GM23338 (cell line): ENCODE results near the gene LAMB1. TPM values are rescaled to one million over a fixed set of nuclear protein-coding genes. Genes with fewer than 3 reads are reported as not detected.

Experiments
- ATAC-seq: fragments of 200-7000 bp; cut with Tn5 transposase; 3 replicates; pipeline ENCODE4 v1.9.1; 2020
- DNase-seq: peaks from one replicate; pipeline ENCODE4 v3.0.0-alpha.2; 2015; ENCODE audit warnings: low spot score
- H2AFZ ChIP-seq: fragments of 200-600 bp; sonication (generic); 2 replicates; pipeline ENCODE4 v1.8.0; 2016; ENCODE audit warnings: antibody characterized with exemption, mild to moderate bottlenecking, moderate library complexity
- H3F3A ChIP-seq: fragments of 200-600 bp; sonication (generic); replicated peaks from 2 replicates; pipeline ENCODE4 v1.8.0; 2017; ENCODE audit warnings: antibody characterized with exemption, mixed run types, low read depth
- H3K27ac ChIP-seq: fragments of 200-600 bp; sonication (generic); 2 replicates; pipeline ENCODE4 v1.6.1; 2016; ENCODE audit warnings: low read depth
- H3K27me3 ChIP-seq: fragments of 200-600 bp; sonication (generic); 2 replicates; pipeline ENCODE4 v1.8.0; 2016; ENCODE audit warnings: mild to moderate bottlenecking, mixed run types, moderate library complexity; ENCODE audit not compliant: insufficient read depth
- H3K36me3 ChIP-seq: fragments of 200-600 bp; sonication (generic); 2 replicates; pipeline ENCODE4 v1.8.0; 2016; ENCODE audit warnings: mild to moderate bottlenecking; ENCODE audit not compliant: insufficient read depth
- H3K4me1 ChIP-seq: fragments of 200-600 bp; sonication (generic); 2 replicates; pipeline ENCODE4 v1.8.0; 2016; ENCODE audit warnings: mild to moderate bottlenecking, moderate library complexity; ENCODE audit not compliant: insufficient read depth
- H3K4me2 ChIP-seq: fragments of 200-600 bp; sonication (generic); 2 replicates; pipeline ENCODE4 v1.7.1; 2017; ENCODE audit warnings: mixed run types
- H3K4me3 ChIP-seq: fragments of 200-600 bp; sonication (generic); 2 replicates; pipeline ENCODE4 v1.6.1; 2016; ENCODE audit warnings: mixed run types
- H3K79me2 ChIP-seq: fragments of 200-600 bp; sonication (generic); replicated peaks from 2 replicates; pipeline ENCODE4 v1.8.0; 2017; ENCODE audit warnings: mild to moderate bottlenecking; ENCODE audit not compliant: insufficient read depth
- H3K9me2 ChIP-seq: fragments of 200-600 bp; sonication (generic); 2 replicates; pipeline ENCODE4 v1.8.0; 2017; ENCODE audit not compliant: insufficient read depth
- H4K20me1 ChIP-seq: fragments of 200-600 bp; sonication (generic); replicated peaks from 2 replicates; pipeline ENCODE4 v1.8.0; 2017; ENCODE audit warnings: mild to moderate bottlenecking; ENCODE audit not compliant: insufficient read depth
- H3K27ac Mint-ChIP-seq: 2 replicates; pipeline ENCODE4 v1.8.0; 2020; ENCODE audit warnings: inconsistent platforms, mild to moderate bottlenecking, moderate library complexity, mixed read lengths
- H3K27me3 Mint-ChIP-seq: 3 replicates; pipeline ENCODE4 v1.8.0; 2022; ENCODE audit warnings: low read depth, mild to moderate bottlenecking, moderate library complexity, mixed read lengths, inconsistent platforms; ENCODE audit not compliant: insufficient read depth, poor library complexity
- H3K36me3 Mint-ChIP-seq: 3 replicates; pipeline ENCODE4 v1.8.0; 2021; ENCODE audit warnings: low read depth, mild to moderate bottlenecking, inconsistent platforms, moderate library complexity, mixed read lengths
- H3K4me1 Mint-ChIP-seq: 3 replicates; pipeline ENCODE4 v1.8.0; 2020; ENCODE audit warnings: mild to moderate bottlenecking, inconsistent platforms, mixed read lengths
- H3K4me3 Mint-ChIP-seq: 3 replicates; pipeline ENCODE4 v1.8.0; 2021; ENCODE audit warnings: moderate library complexity, mild to moderate bottlenecking, inconsistent platforms, mixed read lengths
- H3K9me3 Mint-ChIP-seq: 3 replicates; pipeline ENCODE4 v1.8.0; 2020; ENCODE audit warnings: moderate library complexity, mild to moderate bottlenecking, inconsistent platforms, mixed read lengths
- CTCF ChIP-seq, 2 experiments: fragments of 200-600 bp in 1 of 2; sonication (generic) in 1 of 2; conservative IDR thresholded peaks; 2 replicates each; pipeline versions ENCODE4 v1.5.1 to v1.6.1; 2016 to 2017; ENCODE audit warnings: antibody characterized with exemption in 2 of 2, low read depth in 2 of 2, mild to moderate bottlenecking in 2 of 2, moderate library complexity in 1 of 2
- ETS1 ChIP-seq: IDR thresholded peaks from 2 replicates; pipeline ENCODE4 v1.6.1; 2016; ENCODE audit warnings: antibody characterized with exemption
- EZH2 ChIP-seq: fragments of 200-600 bp; sonication (generic); IDR thresholded peaks from one replicate; pipeline ENCODE4 v1.8.0; 2017; ENCODE audit warnings: antibody characterized with exemption, mild to moderate bottlenecking, low read depth; ENCODE audit not compliant: unreplicated experiment
- EZH2phosphoT487 ChIP-seq: fragments of 200-600 bp; sonication (generic); IDR thresholded peaks from one replicate; pipeline ENCODE4 v1.8.1; 2018; ENCODE audit warnings: antibody characterized with exemption; ENCODE audit not compliant: unreplicated experiment
- JUNB ChIP-seq: IDR thresholded peaks from one replicate; pipeline ENCODE4 v1.6.1; 2016; ENCODE audit warnings: antibody characterized with exemption; ENCODE audit not compliant: unreplicated experiment
- NANOG ChIP-seq: IDR thresholded peaks from 2 replicates; pipeline ENCODE4 v1.6.1; 2016; ENCODE audit warnings: antibody characterized with exemption, borderline replicate concordance
- POLR2AphosphoS5 ChIP-seq: IDR thresholded peaks from 2 replicates; pipeline ENCODE4 v1.6.1; 2016; ENCODE audit warnings: antibody characterized with exemption, low read depth
- REST ChIP-seq: IDR thresholded peaks from one replicate; pipeline ENCODE4 v1.6.1; 2018; ENCODE audit warnings: antibody characterized with exemption; ENCODE audit not compliant: unreplicated experiment
- STAT1 ChIP-seq: IDR thresholded peaks from one replicate; pipeline ENCODE4 v1.6.1; 2016; ENCODE audit warnings: antibody characterized with exemption; ENCODE audit not compliant: unreplicated experiment
- ZNF114 ChIP-seq: fragments of 250-450 bp; sonication (Bioruptor Pico); IDR thresholded peaks from 2 replicates; pipeline ENCODE4 v1.5.0; 2020; ENCODE audit warnings: mild to moderate bottlenecking, moderate library complexity
- ZNF331 ChIP-seq: fragments of 250-450 bp; sonication (Bioruptor Pico); IDR thresholded peaks from 2 replicates; pipeline ENCODE4 v1.5.0; 2020; ENCODE audit warnings: low read depth, mild to moderate bottlenecking, moderate library complexity
- ZNF462 ChIP-seq: fragments of 250-450 bp; sonication (Bioruptor Pico); IDR thresholded peaks from 2 replicates; pipeline ENCODE4 v1.5.0; 2020; ENCODE audit warnings: mild to moderate bottlenecking, moderate library complexity
- polyA plus RNA-seq: library from polyadenylated mRNA; unstranded; fragments of >200 nt; fragmentation: Nextera tagmentation; extraction: Ambion mirVana; gene quantifications from 2 replicates; pipeline ENCODE4 v1.2.1, GENCODE V29; 2016
- total RNA-seq: library from RNA; depleted of rRNA; stranded (reverse); fragments of >200 nt; shearing (Covaris generic); gene quantifications from 2 replicates; pipeline ENCODE4 v1.2.3, GENCODE V29; 2014

LAMB1 gene
- total and polyA plus RNA-seq, 2 experiments from 2014 or later = 53.5 to 57.8 TPM

GRCh38 chr7:107981466-107981865 lies 21.5 kb downstream of the LAMB1 start:
- Histone ChIP-seq H3K79me2 (no peaks in the 10 kb centered on the region), H4K20me1 (no peaks in the 10 kb centered on the region), H2AFZ (no peak overlapping the region), H3K27ac (no peak overlapping the region), H3K27me3 (no peaks in the 10 kb centered on the region), H3K4me2 (no peak overlapping the region), H3K4me3 (no peak overlapping the region), H3K4me1 (peaks cover 3% of the 10 kb centered on the region; the same call in 1 of the 2 replicates), H3F3A (no peaks in the 10 kb centered on the region), H3K9me2 (no peaks in the 10 kb centered on the region), H3K36me3 (no peaks in the 10 kb centered on the region; the same call in none of the 2 replicates)
- Mint-ChIP-seq H3K9me3 (no peaks in the 10 kb centered on the region; the same call in 2 of the 3 replicates), H3K27ac (no peak overlapping the region), H3K4me1 (peaks cover 16% of the 10 kb centered on the region), H3K27me3 (no peaks in the 10 kb centered on the region), H3K36me3 (peaks cover 17% of the 10 kb centered on the region), H3K4me3 (no peak overlapping the region)
- DNase-seq (no peak), ATAC-seq (no peak)
- TF ChIP-seq CTCF (conservative IDR thresholded peaks at IDR 0.05; ENCODE audit: low read depth in 2 of 2) = no peak
- TF ChIP-seq REST = no peak
- TF ChIP-seq ZNF114 (CRISPR knock-in tag) = no peak
- TF ChIP-seq EZH2phosphoT487 = no peak
- TF ChIP-seq NANOG = no peak
- TF ChIP-seq ETS1 = no peak
- no peak for TF ChIP-seq POLR2AphosphoS5
- no peak for TF ChIP-seq JUNB
- TF ChIP-seq ZNF331 (CRISPR knock-in tag) = no peak
- no peak for TF ChIP-seq EZH2
- TF ChIP-seq ZNF462 (CRISPR knock-in tag) = no peak
- no peak for TF ChIP-seq STAT1
